ENCODE data around the gene IRS1. TPM values are rescaled to one million over a fixed set of nuclear protein-coding genes. Genes with fewer than 3 reads are reported as not detected.

IRS1 gene
- total RNA-seq, 1 experiment from 2014 or later = 15.0 TPM

GRCh38 chr2:226847511-226847910 is 47.9 kb upstream of the IRS1 start:
- Histone ChIP-seq H3T11ph (ENCODE audit: low read length) (no peak overlapping the region), H3K79me1 (ENCODE audit: insufficient read depth, low read depth, low read length, poor library complexity, severe bottlenecking) (no peaks in the 10 kb centered on the region), H2BK120ac (ENCODE audit: low read depth, low read length, poor library complexity, severe bottlenecking) (no peak overlapping the region), H2BK20ac (ENCODE audit: low read depth, low read length, poor library complexity, severe bottlenecking) (no peak overlapping the region), H3K14ac (ENCODE audit: insufficient read depth, low read length) (no peak overlapping the region), H3K4me1 (ENCODE audit: insufficient read depth, low read length) (no peaks in the 10 kb centered on the region), H3K23me2 (ENCODE audit: insufficient read length, low read depth, low read length, poor library complexity, severe bottlenecking) (no peaks in the 10 kb centered on the region), H2BK15ac (ENCODE audit: low read depth, low read length) (no peak overlapping the region), H2AK5ac (ENCODE audit: insufficient read length, low read length) (no peak overlapping the region), H4K20me1 (ENCODE audit: control insufficient read depth, insufficient read depth, insufficient read length) (no peaks in the 10 kb centered on the region), H3K18ac (ENCODE audit: insufficient read length, low read depth, low read length) (no peak overlapping the region), H4K91ac (ENCODE audit: insufficient read length, low read depth, low read length) (no peak overlapping the region), H3K4ac (ENCODE audit: low read depth, low read length) (no peak overlapping the region), H3K9me3 (ENCODE audit: control insufficient read depth, low read depth, low read length) (no peaks in the 10 kb centered on the region), H3K4me2 (ENCODE audit: insufficient read depth, insufficient read length, low read length) (no peak overlapping the region), H2BK5ac (ENCODE audit: insufficient read length, low read length) (no peak overlapping the region), H3K79me2 (ENCODE audit: insufficient read depth, low read length) (no peaks in the 10 kb centered on the region), H3K27me3 (ENCODE audit: insufficient read depth, low read length) (no peaks in the 10 kb centered on the region), H4K8ac (replicated peaks; ENCODE audit: insufficient read length, low read depth, low read length) (no peak overlapping the region), H3K23ac (ENCODE audit: insufficient read length, low read depth, low read length) (no peak overlapping the region), H3K27ac (ENCODE audit: insufficient read length, low read depth, low read length) (no peak overlapping the region), H3K9ac (ENCODE audit: extremely low read depth, insufficient read length, low read length) (no peak overlapping the region), H2BK12ac (ENCODE audit: insufficient read length, low read depth, low read length) (no peak overlapping the region), H2AFZ (ENCODE audit: low read length) (no peak overlapping the region), H3K56ac (ENCODE audit: insufficient read length, low read depth, low read length) (no peak overlapping the region), H4K5ac (ENCODE audit: insufficient read length, low read depth, low read length) (no peak overlapping the region)
- WGBS (ENCODE audit: extremely low coverage, insufficient read length, low lambda C conversion rate) = no CpG with 5 or more reads among the region's 2 CpGs
- Mint-ChIP-seq H3K27ac (no peak overlapping the region), H3K4me3 (no peak overlapping the region), H3K36me3 (ENCODE audit: insufficient read depth in 1 of 3, low read depth in 3 of 3) (peaks cover under 1 to 5% (median under 1%) of the 10 kb centered on the region in 3 experiments; a peak in 5 of 7 replicates), H3K9me3 (peaks cover 0 to 5% of the 10 kb centered on the region in 2 experiments; a peak in 1 of 5 replicates), H3K27me3 (ENCODE audit: low read depth) (no peaks in the 10 kb centered on the region), H3K4me1 (peaks cover 4% of the 10 kb centered on the region in 2 experiments; a peak in 3 of 4 replicates)
- TF ChIP-seq, protein P1, sequence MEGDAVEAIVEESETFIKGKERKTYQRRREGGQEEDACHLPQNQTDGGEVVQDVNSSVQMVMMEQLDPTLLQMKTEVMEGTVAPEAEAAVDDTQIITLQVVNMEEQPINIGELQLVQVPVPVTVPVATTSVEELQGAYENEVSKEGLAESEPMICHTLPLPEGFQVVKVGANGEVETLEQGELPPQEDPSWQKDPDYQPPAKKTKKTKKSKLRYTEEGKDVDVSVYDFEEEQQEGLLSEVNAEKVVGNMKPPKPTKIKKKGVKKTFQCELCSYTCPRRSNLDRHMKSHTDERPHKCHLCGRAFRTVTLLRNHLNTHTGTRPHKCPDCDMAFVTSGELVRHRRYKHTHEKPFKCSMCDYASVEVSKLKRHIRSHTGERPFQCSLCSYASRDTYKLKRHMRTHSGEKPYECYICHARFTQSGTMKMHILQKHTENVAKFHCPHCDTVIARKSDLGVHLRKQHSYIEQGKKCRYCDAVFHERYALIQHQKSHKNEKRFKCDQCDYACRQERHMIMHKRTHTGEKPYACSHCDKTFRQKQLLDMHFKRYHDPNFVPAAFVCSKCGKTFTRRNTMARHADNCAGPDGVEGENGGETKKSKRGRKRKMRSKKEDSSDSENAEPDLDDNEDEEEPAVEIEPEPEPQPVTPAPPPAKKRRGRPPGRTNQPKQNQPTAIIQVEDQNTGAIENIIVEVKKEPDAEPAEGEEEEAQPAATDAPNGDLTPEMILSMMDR (conservative IDR thresholded peaks at IDR 0.05) = no peak
- DNase-seq = no peak

Measured in H9 (cell line).